Measurements from ENCODE around the gene ZG16B. TPM values are rescaled to one million over a fixed set of nuclear protein-coding genes. Genes with fewer than 3 reads are reported as not detected.

ZG16B gene
- total RNA-seq, 2 donors from 2014 or later, result 37.1 to 268 TPM

DNA sequence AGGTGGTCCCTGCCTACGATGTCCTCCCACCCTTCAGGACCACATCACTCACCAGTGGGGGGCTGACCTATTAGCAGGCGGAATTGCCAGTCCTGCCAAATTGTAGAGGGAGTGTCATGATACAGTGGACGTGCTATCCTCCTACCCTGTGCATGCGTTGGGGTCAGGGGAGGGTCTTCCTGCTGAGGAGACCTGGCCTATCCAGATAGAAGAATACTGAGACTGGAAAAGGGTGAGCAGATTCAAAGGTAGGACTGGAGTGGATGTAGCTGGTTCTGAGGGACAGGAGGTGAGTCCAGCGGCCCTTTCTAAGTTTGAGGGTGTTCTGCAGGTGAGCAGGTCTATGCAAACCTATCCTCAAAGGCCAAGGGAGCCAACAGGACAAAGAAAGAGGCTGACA lies 23.8 kb upstream of the ZG16B start:
- DNase-seq (ENCODE audit: low spot score), result no peak
- Histone ChIP-seq H3K9me3 (no peaks in the 10 kb centered on the region), H3K36me3 (no peaks in the 10 kb centered on the region), H3K27ac (no peak overlapping the region), H3K4me3 (no peak overlapping the region), H3K4me1 (replicated peaks) (no peaks in the 10 kb centered on the region), H3K27me3 (replicated peaks; ENCODE audit: insufficient read depth) (no peaks in the 10 kb centered on the region)
- TF ChIP-seq CTCF (IDR thresholded peaks at IDR 0.05), result no peak
- no peak for TF ChIP-seq POLR2AphosphoS5 (IDR thresholded peaks at IDR 0.05)
- no peak for TF ChIP-seq POLR2A (IDR thresholded peaks at IDR 0.05)
- intact Hi-C loops (cut with DNase I), result no loop called here
- WGBS, result 77% methylated on average over 5 of the region's 5 CpGs

DNA sequence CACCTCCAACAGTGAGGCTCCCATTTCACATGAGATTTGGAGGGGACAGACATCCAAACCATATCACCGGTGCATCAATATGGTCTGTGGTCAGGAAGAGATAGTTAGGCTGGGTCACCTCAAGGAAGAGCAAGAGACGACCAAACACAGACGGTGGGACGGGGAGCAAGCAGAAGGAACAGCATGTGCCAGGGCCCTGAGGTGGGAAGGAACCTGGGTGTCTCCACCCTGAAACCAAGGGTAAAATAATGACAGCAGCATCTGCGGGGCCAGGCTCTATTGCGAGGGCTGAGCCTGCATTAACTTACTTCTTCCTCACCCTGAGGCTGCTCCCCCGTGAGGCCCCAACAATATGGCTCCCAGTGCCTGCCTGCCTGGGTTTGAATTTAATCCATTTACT lies 21.9 kb upstream of the ZG16B start:
- Histone ChIP-seq H3K4me1 (replicated peaks) (no peaks in the 10 kb centered on the region), H3K36me3 (no peaks in the 10 kb centered on the region), H3K9me3 (no peaks in the 10 kb centered on the region), H3K27me3 (replicated peaks; ENCODE audit: insufficient read depth) (no peaks in the 10 kb centered on the region), H3K4me3 (no peak overlapping the region), H3K27ac (no peak overlapping the region)
- no peak for DNase-seq (ENCODE audit: low spot score)
- WGBS, result 93% methylated on average over 7 of the region's 7 CpGs
- intact Hi-C loops (cut with DNase I), result no loop called here
- no peak for TF ChIP-seq POLR2A (IDR thresholded peaks at IDR 0.05)
- no peak for TF ChIP-seq CTCF (IDR thresholded peaks at IDR 0.05)
- TF ChIP-seq POLR2AphosphoS5 (IDR thresholded peaks at IDR 0.05), result no peak

DNA sequence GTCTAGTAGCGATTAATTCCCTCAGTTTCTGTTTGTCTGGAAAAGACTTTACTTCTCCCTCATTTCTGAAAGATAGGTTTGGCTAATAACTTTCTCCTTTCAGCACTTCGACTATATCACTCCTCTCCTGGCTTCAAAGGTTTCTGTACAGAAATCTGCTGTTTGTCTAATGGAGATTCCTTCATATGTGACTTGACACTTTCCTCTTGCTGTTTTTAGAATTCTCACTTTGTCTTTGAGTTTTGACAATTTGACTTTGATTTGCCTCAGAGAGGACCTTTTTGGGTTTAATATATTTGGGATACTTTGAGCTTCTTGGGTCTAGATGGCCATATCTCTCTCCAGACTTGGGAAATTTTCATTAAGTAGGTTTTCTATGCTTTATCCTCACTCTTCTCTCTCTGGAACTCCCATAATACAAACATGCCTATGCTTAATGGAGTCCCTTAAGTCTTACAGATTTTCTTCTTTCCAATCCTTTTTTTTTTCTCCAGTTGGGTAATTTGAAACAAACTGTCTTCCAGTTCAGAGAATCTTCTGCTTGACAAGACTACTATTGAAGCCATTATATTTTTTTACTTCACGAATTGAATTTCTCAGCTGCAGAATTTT lies 20.8 kb upstream of the ZG16B start:
- WGBS, result 74% methylated on average over 3 of the region's 3 CpGs
- H3K27me3 ChIP-seq (replicated peaks; ENCODE audit: insufficient read depth), result no peaks in the 10 kb centered on the region

DNA sequence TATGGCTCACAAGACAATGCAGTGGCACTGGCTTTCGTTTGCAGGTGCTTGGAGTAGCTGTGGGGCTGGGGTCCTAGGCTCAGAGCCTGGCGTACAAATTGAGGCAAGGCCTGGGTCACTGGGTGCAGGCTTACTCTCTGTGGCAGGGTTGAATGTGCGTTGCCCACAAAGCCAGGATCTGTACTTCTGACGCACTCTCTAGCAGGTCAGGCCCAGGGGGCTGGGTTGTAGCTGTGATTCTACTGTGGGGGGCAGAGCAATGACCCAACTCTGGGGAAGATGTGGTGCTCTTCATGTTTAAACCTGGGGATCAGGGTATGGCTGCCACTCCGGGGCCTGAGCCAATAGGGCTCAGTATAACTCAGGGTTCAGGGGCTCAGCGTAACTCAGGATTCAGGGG lies 19.5 kb upstream of the ZG16B start:
- Histone ChIP-seq H3K36me3 (no peaks in the 10 kb centered on the region), H3K9me3 (no peaks in the 10 kb centered on the region), H3K27ac (no peak overlapping the region), H3K4me3 (no peak overlapping the region), H3K27me3 (replicated peaks; ENCODE audit: insufficient read depth) (no peaks in the 10 kb centered on the region), H3K4me1 (replicated peaks) (no peaks in the 10 kb centered on the region)
- no peak for TF ChIP-seq POLR2A (IDR thresholded peaks at IDR 0.05)
- no peak for TF ChIP-seq POLR2AphosphoS5 (IDR thresholded peaks at IDR 0.05)
- no peak for TF ChIP-seq CTCF (IDR thresholded peaks at IDR 0.05)
- WGBS, result 85% methylated on average over 6 of the region's 6 CpGs
- no peak for DNase-seq (ENCODE audit: low spot score)
- intact Hi-C loops (cut with DNase I), result no loop called here

More for the DNA sequence above, 20.8 kb upstream of the ZG16B start:
- no peak for DNase-seq (ENCODE audit: low spot score)
- H3K27ac ChIP-seq, result no peak overlapping the region
- H3K9me3 ChIP-seq, result no peaks in the 10 kb centered on the region
- no peaks in the 10 kb centered on the region for H3K36me3 ChIP-seq
- intact Hi-C loops (cut with DNase I), result no loop called here
- H3K4me1 ChIP-seq (replicated peaks), result no peaks in the 10 kb centered on the region
- TF ChIP-seq POLR2A (IDR thresholded peaks at IDR 0.05), result no peak
- TF ChIP-seq CTCF (IDR thresholded peaks at IDR 0.05), result no peak
- no peak for TF ChIP-seq POLR2AphosphoS5 (IDR thresholded peaks at IDR 0.05)
- no peak overlapping the region for H3K4me3 ChIP-seq

GRCh38 chr16:2811703-2812471 lies 18.2 kb upstream of the ZG16B start:
- Histone ChIP-seq H3K36me3 (no peaks in the 10 kb centered on the region), H3K4me3 (no peak overlapping the region), H3K4me1 (replicated peaks) (no peaks in the 10 kb centered on the region), H3K27ac (no peak overlapping the region), H3K9me3 (no peaks in the 10 kb centered on the region), H3K27me3 (replicated peaks; ENCODE audit: insufficient read depth) (no peaks in the 10 kb centered on the region)
- DNase-seq (ENCODE audit: low spot score), result no peak
- 53% methylated on average over 15 of the region's 15 CpGs for whole genome bisulfite sequencing
- intact Hi-C loops (cut with DNase I), result no loop called here
- TF ChIP-seq CTCF (IDR thresholded peaks at IDR 0.05) (no peak), POLR2AphosphoS5 (IDR thresholded peaks at IDR 0.05) (no peak), POLR2A (IDR thresholded peaks at IDR 0.05) (no peak)

All from prostate gland (tissue), 2 donors.